Mesenteric fat pad (tissue), 1 donor: Measurements from ENCODE around the gene TP73. TPM values are rescaled to one million over a fixed set of nuclear protein-coding genes. Genes with fewer than 3 reads are reported as not detected.
"Not testable (repeated sequence)": the region's sequence is repeated elsewhere in the genome, so short reads cannot be mapped to it uniquely, and the experiment has no call there.

Experiments used
- DNase-seq: peaks from one replicate; pipeline ENCODE4 v3.0.0-alpha.2; 2020; ENCODE audit warnings: low spot score
- total RNA-seq: library from RNA; stranded (reverse); fragmentation: NEBNext Ultra II Directional; extraction: Animal tissue kit (Norgen Biotek cat#: 25700); gene quantifications from one replicate; pipeline ENCODE4 v1.2.1, GENCODE V29; 2021
- donor health status: DM: yes; HTN: yes; CAD: no.

Gene TP73
- total RNA-seq, 1 donor from 2014 or later, result not detected

DNA sequence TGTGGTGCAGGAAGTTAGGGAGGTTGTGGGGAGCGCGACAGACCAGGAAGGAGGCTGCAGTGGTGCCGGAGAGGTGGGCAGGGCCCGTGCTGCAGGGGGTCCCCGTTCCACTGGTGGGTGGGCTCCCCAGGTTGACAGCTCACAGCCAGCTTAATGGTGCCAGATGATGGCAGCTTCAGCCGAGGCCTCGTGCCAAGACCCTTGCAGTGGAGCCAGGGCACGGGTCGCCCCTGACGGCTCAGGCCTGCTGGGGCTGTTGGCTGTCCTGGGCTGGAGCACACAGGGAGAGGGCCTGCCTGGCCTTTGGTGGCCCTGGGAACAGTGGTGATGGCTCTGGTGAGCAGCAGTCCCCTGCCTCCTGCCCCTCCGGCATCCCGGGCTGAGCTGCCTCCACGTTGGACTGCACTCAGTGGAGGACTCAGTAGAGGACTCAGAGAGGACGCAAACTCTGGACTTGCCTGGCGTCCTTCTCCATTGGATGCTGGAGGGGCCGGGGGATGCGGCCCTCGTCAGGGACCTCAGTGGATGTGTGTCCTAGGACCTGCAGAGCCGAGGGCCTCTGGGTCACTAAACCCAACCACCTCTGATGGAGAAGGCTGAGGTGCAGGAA, 53.1 kb downstream of the TP73 start:
- DNase-seq, result no peak

DNA sequence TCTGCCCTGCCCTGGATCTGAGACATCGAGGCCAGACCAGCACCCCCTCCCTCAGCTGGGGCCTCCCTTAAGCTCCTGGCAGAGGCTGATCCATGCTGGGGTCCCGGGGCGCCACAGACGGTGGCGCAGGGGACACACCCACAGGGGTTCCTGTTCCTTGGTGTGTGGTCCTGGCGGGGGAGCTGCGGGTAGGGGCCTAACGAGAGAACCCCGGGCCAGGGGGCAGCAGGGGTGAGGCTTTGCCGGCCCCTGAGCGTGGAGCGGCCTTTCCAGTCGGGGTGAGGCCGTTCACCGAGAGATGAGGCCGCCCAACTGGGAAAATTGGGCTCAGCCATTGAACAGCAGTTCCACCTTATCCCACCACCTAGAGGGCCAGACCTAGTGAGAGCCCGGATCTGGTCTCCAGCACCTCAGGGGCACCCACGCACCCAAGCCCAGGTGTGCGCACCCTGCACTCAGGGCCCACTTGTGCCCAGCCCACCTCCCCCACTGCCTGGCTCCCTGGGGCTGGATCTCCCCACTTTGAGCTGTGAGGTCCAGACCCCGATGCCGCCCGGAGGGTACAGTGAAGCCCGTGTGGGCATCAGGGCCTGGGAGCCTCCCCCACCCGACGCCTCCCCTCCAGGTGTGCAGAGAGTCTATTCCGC, 54.5 kb downstream of the TP73 start:
- no peak for DNase-seq

DNA sequence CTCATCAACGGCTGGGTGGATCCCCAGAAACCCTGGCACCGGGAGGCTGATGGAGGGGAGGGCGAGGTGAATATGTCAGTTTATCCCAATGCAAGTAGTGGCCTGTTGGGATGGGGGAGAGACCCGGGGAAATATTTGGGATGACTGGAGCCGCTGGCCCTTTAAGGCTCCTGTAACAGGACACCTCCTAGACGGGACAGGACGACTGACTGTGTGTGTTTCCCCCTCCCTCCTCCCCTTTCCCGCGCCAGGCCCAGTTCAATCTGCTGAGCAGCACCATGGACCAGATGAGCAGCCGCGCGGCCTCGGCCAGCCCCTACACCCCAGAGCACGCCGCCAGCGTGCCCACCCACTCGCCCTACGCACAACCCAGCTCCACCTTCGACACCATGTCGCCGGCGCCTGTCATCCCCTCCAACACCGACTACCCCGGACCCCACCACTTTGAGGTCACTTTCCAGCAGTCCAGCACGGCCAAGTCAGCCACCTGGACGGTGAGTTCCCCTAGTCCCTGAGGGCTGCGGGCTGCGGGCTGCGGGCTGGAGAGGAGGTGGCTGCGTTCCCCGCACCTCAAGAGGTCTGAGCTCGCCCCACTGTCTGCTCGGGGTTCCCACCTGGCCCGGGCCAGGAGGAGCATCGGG, 55.1 kb downstream of the TP73 start:
- no peak for DNase-seq

DNA sequence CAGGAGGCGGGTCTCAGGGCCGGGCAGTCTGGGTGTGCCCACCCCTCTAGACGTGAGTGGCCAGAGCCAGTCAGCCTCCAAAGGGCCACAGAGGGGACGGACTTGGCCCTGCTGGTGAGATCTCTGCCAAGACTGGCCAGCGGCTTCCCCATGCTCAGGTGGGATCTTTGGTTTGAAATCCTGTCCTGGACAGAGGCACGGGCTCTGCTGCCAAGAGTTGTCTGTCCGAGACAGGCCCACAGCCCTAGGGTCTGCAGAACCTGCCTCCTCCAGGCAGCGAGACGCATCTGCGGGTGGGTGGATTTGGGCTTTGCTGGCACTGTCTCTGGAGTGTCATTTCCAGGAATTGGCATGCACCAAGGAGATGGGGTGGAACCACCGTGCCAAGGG, 55.6 kb downstream of the TP73 start:
- no peak for DNase-seq

DNA sequence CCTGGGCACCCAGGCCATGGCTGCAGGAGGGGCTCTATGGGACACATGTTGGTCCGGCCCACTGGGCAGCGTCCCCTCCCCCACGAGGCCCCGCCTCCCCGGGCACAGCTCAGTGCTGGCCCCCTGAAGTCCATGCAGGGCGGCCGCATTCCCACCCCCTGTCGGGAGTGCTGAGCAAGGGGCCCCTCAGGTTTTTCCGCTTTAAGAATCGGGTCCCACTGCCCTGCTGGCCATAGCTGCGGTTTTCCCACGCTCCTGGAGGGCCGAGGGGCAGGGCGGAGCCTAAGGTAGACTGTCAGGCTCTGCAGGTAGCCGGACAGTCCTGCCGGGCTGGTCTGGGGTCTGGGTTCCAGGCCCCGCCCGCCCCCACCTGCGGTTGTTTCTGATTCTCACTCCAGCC, 56.5 kb downstream of the TP73 start:
- no peak for DNase-seq

DNA sequence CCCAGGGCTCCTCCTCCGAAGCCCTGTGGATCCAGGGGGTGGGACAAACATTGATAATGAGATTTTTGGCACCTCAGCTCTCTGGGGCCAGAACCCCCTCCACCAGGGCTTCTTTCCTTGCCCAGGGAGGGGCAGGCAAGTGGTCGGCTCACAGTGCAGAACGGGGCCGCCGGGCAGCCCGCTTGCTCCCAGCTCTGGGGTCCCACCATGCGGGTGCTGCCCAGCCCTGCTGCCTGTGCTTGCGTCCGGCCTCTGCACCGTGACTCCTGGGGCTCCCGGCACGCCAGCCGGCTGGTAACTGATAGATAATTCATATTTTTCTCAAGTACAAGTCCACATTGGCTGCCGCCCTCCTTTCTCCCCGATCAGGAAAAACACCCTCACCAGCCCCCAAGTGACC, 57.9 kb downstream of the TP73 start:
- no peak for DNase-seq

DNA sequence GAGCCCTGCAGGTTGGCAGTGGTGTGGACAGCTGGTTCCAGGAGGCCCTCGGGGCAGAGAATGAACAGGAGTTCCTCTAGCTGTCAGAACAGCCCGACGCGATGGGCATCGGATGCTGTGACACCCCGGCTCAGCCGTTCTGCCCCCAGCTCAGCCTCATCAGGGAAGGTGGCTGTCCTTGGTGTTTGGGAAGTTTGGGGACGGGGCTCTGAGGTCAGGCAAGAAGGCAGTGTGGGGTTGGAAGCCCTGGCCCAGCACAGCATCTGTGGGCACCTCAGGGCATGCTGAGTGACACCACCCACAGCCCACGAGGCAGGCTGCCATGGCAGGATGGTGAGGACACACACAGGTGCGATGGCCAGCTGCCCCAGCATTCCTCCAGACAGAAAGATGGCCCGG, 59.1 kb downstream of the TP73 start:
- DNase-seq, result no peak

DNA sequence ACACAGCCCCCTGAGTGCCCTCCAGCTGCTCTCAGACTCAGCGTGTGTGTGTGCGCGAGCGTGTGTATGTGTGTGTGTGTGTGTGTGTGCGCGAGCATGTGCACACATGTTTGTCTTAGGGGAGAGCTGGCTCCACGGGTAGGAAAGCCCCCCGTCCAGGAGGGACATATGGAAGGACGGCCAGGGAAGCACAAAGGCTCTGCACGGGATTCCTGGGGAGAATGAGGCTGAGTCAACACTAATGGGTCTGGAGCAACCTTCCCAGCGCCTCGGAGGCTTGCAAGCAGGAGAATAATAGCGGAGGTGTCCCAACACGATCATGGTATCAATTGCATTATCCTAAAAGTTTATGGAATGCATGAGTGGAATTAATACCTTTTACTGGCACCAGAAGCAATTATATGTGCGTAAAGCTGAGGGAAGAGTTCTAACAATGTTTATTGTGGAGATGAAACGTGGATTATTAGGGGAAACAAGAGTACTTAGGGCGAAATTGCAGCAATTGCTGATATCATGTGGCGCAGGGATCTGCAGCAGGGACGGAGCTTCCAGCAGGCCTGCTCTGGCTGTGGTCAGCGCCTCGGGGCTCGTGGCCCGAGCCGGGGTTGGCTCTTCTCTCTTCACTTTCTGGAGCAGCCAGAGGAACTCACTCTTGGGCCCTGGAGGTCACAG, 59.6 kb downstream of the TP73 start:
- DNase-seq, result no peak

DNA sequence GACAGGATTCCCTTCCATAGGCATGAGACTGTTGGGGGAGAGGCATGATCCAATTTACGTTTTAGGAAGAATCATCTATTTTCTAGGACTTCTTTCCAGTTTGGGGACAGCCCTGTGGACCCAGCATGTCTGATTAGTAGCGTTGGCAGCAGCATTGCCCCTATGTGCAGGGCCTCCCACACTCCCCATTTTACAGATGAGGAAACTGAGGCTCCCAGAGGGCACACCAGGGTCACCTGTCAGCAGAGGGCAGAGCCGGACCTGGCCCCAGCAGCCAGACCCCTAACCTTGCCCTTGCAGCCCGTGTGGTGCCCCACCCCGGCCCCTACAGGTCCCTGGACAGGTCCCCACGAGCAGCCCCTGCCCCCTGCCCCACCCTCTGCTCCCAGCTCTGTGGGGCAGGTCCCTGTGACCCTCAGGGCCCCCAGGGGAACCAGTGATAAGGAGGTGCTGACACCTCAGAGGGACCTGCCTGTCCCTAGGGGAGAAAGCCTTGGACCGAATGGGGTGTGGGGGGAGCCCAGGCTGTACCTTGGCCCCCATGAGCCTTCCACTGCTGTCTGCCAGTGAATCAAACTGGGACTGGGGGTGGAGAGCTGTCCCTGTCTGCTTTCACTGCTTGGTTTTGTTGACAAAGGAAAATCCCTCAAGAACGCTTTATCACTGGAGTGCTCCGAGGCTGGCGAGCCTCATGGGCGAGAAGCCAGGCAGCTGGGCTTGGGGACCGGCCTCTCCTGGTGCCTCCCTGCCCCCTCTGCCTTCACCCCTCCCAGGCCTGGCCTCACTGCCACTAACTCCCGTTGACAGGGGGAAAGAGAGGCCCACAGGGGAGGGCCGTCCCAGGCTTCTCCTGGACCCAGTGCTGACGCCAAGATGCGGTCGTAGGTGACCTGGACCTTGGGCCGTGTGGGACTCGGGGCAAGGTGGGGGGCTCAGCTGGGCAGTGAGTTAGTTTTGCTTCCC, 60.5 kb downstream of the TP73 start:
- DNase-seq, result no peak

DNA sequence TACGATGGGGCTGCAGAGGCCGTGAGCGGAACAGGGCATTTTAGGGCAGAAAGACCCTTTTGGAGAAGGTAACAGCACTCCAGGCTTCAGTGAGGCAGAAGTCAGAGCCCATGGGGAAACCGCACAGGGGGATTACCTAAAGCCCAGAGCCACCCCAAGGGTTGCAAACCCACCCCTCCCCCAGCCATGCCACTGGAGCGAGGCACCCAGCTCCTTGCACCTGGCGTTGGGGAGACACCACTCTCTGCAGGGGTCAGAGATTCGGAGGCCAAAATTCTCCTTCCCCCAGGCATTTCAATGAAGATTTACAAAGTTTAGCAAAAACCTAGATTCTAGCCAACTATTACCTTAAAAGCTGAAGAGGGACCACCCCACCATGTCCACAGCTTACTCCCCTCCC, 61.5 kb downstream of the TP73 start:
- DNase-seq, result no peak

DNA sequence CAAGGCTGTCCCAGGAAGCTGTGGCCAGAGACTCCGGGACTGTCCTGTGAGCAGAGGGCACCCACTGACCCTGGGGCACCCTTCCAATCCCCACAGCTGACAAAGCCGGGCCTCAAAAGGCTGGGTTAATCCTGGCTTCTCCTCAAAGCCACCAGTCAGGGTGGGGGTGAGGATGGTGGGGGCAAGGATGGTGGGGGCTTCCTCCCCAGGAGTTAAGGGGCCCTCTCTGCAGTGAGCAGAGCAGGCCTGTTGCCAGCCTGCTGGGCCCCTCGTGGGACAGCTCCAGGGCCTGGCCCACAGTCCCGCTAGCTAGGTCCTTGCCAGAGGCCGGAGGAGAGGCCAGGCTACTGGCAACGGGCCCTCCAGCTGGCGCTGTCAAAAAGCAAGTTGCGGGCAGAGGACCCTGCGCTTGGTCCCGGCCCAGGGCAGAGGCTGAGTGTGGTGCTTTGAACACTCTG, 62.0 kb downstream of the TP73 start:
- DNase-seq, result no peak

DNA sequence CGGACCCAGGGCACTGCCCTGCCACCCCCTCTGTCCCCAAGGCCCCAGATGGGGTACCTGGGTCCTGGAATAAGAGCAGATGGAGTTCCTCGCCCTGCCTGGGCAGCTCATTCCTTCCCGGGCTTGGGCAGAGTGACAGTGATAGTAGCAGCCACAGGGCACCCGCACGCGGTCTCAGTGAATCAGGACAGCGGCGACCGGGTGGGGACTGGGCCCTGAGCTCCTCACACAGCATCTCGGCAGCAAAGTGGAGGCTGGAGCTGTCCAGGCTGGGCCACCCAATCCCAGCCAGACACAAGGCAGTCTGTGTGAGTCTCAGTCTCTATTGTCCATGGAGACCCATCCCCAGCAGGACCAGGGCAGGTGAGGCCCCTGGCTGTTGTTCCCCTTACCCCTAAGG, 62.5 kb downstream of the TP73 start:
- no peak for DNase-seq

DNA sequence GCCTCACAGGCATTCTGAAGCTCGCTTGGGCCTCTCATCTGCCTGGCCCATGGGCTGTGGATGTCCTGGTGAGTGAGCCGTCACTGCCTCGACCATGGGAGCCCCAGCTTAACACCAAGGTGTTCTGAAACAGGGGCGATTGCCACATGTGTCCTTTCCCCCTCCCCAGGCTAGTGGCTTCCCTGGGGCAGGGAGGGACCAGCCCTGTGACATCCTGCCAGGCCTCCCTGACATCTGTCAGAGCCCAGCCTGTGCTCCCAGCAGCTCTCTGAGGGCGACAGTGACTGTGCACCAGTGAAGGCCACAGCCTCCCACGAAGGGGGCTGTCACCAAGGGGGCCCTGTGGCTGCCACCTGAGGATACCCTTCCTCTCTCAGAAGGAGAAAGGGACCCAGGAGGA, 64.0 kb downstream of the TP73 start:
- no peak for DNase-seq

DNA sequence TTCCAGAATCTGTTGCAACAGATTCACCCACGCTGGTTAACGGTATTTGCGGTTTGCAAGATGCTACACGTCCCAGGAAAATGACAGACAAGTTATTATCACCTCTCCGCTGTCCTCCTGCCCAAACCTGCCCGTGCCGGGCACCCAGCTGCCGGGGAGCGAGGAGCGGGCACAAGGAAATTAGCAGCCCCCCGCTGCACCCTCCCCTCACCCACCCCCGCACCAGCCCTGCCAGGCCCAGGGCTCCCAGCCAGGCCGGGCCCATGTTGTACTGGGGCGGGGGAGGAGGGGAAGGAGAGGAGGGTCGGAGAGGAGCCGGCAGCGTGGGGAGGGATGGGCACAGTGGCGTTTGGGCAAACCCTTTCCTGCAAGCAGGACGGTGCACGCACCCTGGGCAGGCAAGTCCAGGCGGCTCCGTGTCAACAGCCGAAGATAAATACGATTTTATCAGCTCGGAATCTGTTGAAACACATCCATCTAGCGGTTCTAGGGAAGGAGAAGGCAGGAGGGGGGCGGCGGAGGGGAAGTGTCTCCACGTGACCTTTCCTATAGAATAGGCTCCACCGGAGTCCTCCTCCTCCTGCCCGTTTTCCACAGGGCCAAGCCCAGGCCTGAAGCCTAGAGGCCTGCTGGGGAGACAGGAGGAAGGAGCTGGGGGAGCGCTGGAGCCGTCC, 64.9 kb downstream of the TP73 start:
- DNase-seq, result no peak

DNA sequence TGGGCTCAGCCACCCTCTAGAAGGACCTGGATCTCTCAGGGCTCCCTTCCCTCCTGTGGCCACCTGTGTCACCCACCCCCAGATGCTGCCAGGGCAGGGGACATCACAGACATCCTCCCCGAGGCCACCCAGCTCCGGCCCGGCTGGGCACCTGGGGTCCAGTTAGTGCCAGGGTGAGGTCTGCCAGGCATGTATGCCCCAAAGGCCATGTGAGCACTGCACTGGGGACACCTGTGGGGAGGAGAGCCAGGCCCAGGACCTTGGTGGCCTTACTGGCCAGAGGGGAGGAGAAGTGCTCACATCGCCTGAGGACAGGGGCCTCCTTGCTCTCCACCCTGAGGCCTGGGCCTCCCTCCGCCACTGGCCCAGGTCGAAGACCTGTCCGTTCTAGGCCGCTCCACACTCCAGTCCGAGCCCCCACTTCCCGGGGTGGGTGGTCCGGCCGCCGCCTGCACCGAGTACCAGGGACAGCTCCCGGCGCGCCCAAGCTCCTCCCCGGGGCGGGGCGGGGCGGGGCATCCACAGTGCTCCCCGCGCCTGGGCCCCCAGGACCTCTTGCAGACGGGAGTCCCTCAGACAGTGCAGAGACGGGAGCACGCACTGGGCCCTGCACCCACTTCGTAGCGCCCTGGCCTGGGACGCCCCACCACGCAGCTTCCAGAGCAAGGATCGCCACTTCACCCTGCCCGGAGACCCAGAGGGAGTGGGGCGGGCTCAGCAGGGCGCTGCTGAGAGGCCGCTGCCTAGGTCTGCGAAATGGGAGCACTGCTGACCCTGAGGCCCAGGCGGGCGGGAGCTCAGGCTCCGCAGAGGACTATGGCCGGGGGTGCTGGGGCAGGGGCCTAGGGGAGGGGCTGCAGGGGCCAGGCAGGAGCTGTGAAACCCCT, 65.6 kb downstream of the TP73 start:
- no peak for DNase-seq

DNA sequence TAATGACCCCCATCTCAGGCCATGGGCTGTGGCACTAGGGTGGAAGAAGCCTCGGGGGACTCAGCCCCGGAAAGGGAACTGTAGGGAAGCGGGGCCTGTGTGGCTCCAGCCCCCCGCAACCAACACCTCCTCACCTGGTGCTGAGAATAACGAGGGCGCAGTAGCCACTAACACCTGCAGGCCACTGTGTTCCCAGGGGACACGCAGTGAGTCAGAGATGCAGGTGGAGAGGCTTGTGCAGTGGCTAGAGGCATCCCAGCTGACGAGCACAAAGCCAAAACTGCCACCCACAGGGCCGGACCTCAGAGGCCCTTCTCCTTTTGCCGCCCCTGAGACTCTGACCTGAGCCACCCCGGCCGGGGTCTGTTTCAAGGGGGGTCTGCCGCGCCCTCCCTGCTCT, 66.4 kb downstream of the TP73 start:
- no peak for DNase-seq

DNA sequence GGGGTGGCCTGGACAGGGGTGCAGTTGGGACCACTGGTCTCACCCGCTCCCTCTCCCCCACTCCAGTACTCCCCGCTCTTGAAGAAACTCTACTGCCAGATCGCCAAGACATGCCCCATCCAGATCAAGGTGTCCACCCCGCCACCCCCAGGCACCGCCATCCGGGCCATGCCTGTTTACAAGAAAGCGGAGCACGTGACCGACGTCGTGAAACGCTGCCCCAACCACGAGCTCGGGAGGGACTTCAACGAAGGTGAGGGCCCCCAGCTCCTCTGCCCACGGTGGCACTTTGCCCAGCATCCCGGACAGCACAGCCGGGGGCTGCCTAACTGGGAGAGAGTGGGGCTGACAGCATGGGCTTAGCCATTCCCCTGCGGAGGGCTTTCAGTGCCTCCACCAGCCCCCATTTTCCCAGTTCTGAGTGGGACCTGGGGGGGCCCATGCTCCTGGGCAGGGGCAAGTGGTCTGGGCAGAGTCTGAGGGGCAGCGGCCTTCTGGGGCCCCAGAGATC, 69.7 kb downstream of the TP73 start:
- DNase-seq, result no peak

DNA sequence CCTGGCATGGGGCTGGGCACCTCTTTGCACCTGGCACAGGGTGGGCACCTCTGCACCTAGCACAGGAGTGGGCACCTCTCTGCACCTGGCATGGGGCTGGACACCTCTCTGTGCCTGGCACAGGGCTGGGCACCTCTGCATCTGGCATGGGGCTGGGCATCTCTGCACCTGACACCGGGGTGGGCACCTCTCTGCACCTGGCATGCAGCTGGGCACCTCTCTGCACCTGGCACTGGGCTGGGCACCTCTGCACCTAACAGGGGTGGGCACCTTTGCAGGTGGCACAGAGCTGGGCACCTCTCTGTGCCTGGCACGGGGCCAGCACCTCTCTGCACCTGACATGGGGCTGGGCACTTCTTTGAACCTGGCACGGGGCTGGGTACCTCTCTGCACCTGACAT, 70.5 kb downstream of the TP73 start:
- no peak for DNase-seq

DNA sequence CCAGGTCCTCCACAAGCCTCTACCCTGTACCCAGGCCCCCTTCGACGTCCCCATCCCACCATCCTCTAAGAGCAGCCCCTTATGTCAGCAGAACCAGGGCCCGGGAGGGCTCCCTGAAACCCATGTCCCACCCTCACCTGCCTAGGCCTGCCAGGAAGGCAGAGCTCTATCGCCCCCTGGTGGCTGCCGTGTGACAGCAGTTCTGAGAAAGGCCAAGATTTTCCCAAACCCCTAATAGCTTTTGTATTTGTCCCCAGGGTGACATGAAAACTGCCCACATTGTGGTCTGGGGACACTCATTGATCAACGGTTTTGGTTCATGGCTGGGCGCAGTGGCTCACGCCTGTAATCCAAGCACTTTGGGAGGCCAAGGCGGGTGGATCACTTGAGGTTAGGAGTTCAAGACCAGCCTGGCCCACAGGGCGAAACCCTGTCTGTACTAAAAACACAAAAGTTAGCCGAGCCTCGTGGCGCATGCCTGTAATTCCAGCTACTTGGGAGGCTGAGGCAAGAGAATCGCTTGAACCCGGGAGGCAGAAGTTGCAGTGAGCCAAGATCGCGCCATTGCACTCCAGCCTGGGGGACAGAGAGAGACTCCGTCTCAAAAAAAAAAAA, 72.2 kb downstream of the TP73 start:
- not testable (repeated sequence) for DNase-seq
